DOHH2 (cell line): ENCODE results near the gene HBG2.
"Not testable (repeated sequence)": the region's sequence is repeated elsewhere in the genome, so short reads cannot be mapped to it uniquely, and the experiment has no call there.

Experiments
- H3F3A ChIP-seq: fragments of 200-600 bp; sonication (generic), shearing (Covaris generic); 2 replicates; pipeline ENCODE4 v1.6.0; 2016; ENCODE audit warnings: antibody characterized with exemption, mild to moderate bottlenecking; ENCODE audit not compliant: control insufficient read depth, insufficient read depth
- H3K27ac ChIP-seq: fragments of 200-600 bp; sonication (generic); 2 replicates; pipeline ENCODE4 v1.5.1; 2014; ENCODE audit warnings: low read depth, mild to moderate bottlenecking, low read length, moderate library complexity
- H3K27me3 ChIP-seq: fragments of 200-600 bp; sonication (generic); 2 replicates; pipeline ENCODE4 v1.6.1; 2014; ENCODE audit warnings: mild to moderate bottlenecking, low read length, mixed read lengths; ENCODE audit not compliant: control insufficient read depth
- H3K36me3 ChIP-seq: fragments of 200-600 bp; sonication (generic); 2 replicates; pipeline ENCODE4 v1.6.1; 2014; ENCODE audit warnings: mild to moderate bottlenecking, low read length, moderate library complexity, mixed read lengths; ENCODE audit not compliant: control insufficient read depth
- H3K4me1 ChIP-seq: fragments of 200-600 bp; sonication (generic); 2 replicates; pipeline ENCODE4 v1.6.1; 2014; ENCODE audit warnings: mild to moderate bottlenecking, low read length, mixed read lengths; ENCODE audit not compliant: control insufficient read depth
- H3K4me2 ChIP-seq: fragments of 200-600 bp; sonication (generic); 2 replicates; pipeline ENCODE4 v1.6.0; 2014; ENCODE audit warnings: mild to moderate bottlenecking, low read length, moderate library complexity
- H3K4me3 ChIP-seq: fragments of 200-600 bp; sonication (generic); 2 replicates; pipeline ENCODE4 v1.5.1; 2014; ENCODE audit warnings: mild to moderate bottlenecking, low read length, mixed read lengths
- H3K79me2 ChIP-seq: fragments of 200-600 bp; sonication (generic); 2 replicates; pipeline ENCODE4 v1.6.1; 2014; ENCODE audit warnings: mild to moderate bottlenecking, low read length, mixed read lengths; ENCODE audit not compliant: control insufficient read depth
- H3K9me2 ChIP-seq: fragments of 200-600 bp; sonication (generic); replicated peaks from 2 replicates; pipeline ENCODE4 v1.6.1; 2014; ENCODE audit warnings: mild to moderate bottlenecking, low read length, mixed read lengths; ENCODE audit not compliant: control insufficient read depth
- H3K9me3 ChIP-seq: fragments of 200-600 bp; sonication (generic); 2 replicates; pipeline ENCODE4 v1.6.1; 2014; ENCODE audit warnings: antibody characterized with exemption, low read length, mixed read lengths; ENCODE audit not compliant: control insufficient read depth, insufficient read depth
- H4K20me1 ChIP-seq: fragments of 200-600 bp; sonication (generic); 2 replicates; pipeline ENCODE4 v1.6.0; 2014; ENCODE audit warnings: low read depth, mild to moderate bottlenecking, antibody characterized with exemption, low read length, moderate library complexity; ENCODE audit not compliant: control insufficient read depth, insufficient read depth
- CTCF ChIP-seq: fragments of 200-600 bp; sonication (generic); IDR thresholded peaks from one replicate; pipeline ENCODE4 v1.5.1; 2014; ENCODE audit warnings: antibody characterized with exemption, mild to moderate bottlenecking, low read depth, low read length; ENCODE audit not compliant: poor library complexity, severe bottlenecking
- EZH2phosphoT487 ChIP-seq: fragments of 200-600 bp; sonication (generic); IDR thresholded peaks from 2 replicates; pipeline ENCODE4 v1.6.1; 2017; ENCODE audit warnings: borderline replicate concordance, mild to moderate bottlenecking, antibody characterized with exemption, low read length, moderate library complexity, mixed read lengths

Gene HBG2

GRCh38 chr11:5250543-5251204, 3.9 kb downstream of the HBG2 start:
- no peak overlapping the region for H3K4me3 ChIP-seq
- no peak for TF ChIP-seq EZH2phosphoT487
- no peak for TF ChIP-seq CTCF

GRCh38 chr11:5249807-5250396, 4.7 kb downstream of the HBG2 start, which contains the start of gene HBG1:
Gene HBG1 (minus strand): TSS chr11:5249857. CDS start chr11:5249804, 53 bp downstream.
- not testable (repeated sequence) for H3K4me3 ChIP-seq, H3K36me3 ChIP-seq, H3K4me2 ChIP-seq, H3F3A ChIP-seq, H3K27ac ChIP-seq, H3K4me1 ChIP-seq, H3K27me3 ChIP-seq, H3K9me3 ChIP-seq, H3K79me2 ChIP-seq, H3K9me2 ChIP-seq, H4K20me1 ChIP-seq

More at GRCh38 chr11:5250543-5251204, 3.9 kb downstream of the HBG2 start:
- Histone ChIP-seq H3K79me2 (no peaks in the 10 kb centered on the region), H3K9me2 (no peaks in the 10 kb centered on the region), H3K4me1 (no peaks in the 10 kb centered on the region), H3K9me3 (no peaks in the 10 kb centered on the region), H3K4me2 (no peak overlapping the region), H3K27ac (no peak overlapping the region), H4K20me1 (no peaks in the 10 kb centered on the region), H3F3A (no peaks in the 10 kb centered on the region), H3K27me3 (no peaks in the 10 kb centered on the region), H3K36me3 (no peaks in the 10 kb centered on the region)

GRCh38 chr11:5248498-5248897, 6.1 kb downstream of the HBG2 start:
- H3K27me3 ChIP-seq, H3F3A ChIP-seq, H3K4me3 ChIP-seq, H3K9me3 ChIP-seq, H4K20me1 ChIP-seq, H3K4me2 ChIP-seq, H3K36me3 ChIP-seq, H3K9me2 ChIP-seq, H3K4me1 ChIP-seq, H3K27ac ChIP-seq, H3K79me2 ChIP-seq: not testable (repeated sequence)

GRCh38 chr11:5247472-5248192, 6.9 kb downstream of the HBG2 start:
- H3K9me3 ChIP-seq: no peaks in the 10 kb centered on the region
- H4K20me1 ChIP-seq: no peaks in the 10 kb centered on the region
- no peak overlapping the region for H3K4me2 ChIP-seq
- no peak overlapping the region for H3K27ac ChIP-seq
- H3K4me3 ChIP-seq: no peak overlapping the region
- H3K4me1 ChIP-seq: no peaks in the 10 kb centered on the region
- H3K27me3 ChIP-seq: no peaks in the 10 kb centered on the region
- no peaks in the 10 kb centered on the region for H3K79me2 ChIP-seq
- H3F3A ChIP-seq: no peaks in the 10 kb centered on the region
- no peaks in the 10 kb centered on the region for H3K9me2 ChIP-seq
- H3K36me3 ChIP-seq: no peaks in the 10 kb centered on the region
- no peak for TF ChIP-seq EZH2phosphoT487
- TF ChIP-seq CTCF: no peak
